Dedifferentiated amniotic fluid mesenchymal stem cell (primary cell): Measurements from ENCODE around the gene PLXNA2.

Experiments used
- DNase-seq: peaks from one replicate; pipeline ENCODE4 v3.0.0-alpha.2; 2016; ENCODE audit errors: extremely low spot score

PLXNA2 gene

DNA sequence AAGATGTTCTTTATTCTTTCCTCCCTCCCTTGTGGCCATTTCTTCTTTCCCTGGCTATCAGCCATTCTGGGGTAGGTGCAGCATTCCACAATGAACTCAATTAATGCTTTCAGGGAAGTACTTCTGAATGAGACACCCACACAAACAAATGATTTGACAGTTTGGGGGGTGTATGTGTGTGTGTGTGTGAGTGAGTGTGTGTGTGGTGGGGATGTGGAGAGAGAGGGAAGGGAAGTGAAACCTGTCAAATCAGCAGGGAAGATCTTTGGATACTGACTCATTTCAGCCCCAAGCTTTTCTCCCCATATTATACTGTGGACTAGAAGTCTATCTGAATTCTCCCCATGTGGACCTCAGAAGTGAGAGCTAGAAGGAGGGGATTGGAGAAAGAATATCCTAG is 178.3 kb downstream of the PLXNA2 start:
- DNase-seq: no peak

DNA sequence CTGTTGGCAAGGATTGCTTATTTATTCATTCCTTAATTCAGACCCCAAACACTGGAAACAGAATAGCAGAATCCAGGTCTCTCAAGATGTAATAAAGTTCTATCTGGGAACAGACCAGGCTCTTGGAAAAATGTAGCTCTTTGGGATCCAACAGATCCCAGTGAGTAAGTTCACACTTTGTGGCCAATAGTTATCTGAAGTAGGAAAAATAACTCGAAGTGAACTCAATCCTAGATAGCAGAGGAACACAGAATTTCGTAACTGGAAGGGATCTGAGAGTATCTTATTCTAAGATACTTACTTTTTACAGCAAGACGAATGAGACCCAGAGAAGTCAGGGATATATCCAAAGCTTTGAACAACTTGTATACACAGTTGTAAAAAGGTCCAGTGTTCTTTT is 182.6 kb downstream of the PLXNA2 start:
- no peak for DNase-seq

DNA sequence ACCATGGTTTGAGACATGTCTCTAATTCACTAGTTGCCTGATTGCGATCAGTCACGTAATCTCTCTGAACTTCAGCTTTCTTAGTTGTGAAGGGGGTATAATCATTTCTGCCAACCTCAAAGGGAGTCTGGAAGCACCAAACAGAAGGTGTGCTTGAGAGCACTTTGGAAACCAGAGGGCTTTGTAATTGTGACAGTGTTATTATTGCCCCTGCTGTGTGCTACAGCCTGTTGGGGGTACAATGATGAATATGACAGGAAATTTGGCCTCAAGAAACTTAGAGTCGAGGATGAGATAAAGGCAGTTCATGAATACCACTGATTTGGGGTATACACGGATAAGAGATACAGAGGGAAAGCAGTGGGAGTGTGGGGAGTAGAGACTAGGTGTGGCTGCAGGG is 183.1 kb downstream of the PLXNA2 start:
- no peak for DNase-seq

DNA sequence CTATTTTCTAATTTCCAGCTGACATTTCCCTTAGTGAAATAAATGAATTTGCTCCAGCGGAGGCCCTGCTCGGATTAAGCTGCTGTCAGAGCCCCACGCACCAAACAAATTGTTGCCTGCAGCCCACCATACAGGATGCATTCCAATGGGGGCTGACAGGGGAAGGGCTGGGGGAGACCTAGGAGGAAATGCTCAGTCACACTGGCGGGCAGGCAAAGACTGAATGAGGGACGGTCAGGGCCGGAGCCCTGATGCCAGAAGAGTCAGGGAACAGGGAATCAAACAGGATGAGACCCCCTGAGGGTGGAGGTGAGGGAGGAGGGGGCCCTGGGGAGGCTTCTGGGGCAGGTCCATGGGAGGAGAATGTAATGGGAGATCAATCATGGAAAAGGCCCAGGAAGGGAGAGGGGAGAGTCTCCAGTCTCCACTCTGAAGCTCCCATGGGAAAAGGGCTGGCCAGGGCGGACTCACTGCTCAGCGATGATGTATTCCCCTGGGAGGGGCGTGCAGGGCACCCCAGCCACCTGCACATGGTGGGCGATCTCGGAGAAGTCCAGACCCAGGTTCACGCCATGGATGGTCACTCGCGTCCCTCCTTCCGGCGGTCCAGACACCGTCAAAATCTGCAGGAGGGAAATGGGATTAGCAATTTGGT is 183.8 kb downstream of the PLXNA2 start:
- no peak for DNase-seq

DNA sequence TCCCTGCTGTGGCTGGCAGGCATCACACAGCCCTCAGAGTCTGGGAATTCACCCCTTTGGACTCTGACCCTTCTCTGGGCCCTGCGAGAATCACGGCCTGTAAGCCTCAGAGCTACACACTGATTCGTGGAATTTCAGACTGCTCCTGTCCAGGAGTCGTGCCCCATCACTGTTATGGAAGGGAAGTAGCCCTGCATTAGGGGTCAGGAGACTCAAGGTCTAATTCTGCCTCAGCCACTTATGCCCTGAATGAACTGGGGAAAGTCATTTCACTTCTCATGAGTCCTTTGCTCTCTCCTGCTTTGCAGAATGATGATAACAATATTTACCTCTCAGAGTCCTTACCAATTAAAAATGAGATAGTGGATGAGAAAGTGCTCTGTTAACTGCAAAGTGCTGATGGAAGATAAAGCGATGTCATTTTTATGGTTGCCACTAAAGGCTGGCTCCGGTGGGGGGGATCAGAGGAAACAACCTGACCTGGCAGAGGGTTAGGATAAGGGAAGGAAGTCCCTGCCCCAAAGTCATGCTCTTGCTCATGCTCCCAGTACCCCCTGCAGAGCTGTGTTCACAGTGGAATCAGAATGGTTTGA is 184.7 kb downstream of the PLXNA2 start:
- no peak for DNase-seq

DNA sequence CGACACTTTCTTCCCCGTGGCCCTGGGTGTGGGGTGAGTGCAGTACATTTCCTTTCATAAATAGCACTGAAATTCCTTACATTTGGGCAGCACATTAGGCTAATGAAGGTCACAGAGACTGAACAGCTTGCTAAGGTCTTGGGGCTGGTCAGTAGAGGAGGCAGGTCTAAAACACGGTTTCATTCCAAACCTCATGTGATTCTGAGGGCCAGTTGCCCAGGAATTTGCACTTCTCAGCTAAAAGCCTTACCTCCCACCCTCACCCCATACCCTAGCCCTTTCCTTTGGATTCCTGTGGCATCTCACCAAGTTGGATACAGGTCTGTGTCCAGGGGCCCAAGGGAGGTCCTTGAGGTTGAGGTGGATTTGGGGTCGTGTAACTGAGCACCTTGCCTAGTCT is 185.4 kb downstream of the PLXNA2 start:
- no peak for DNase-seq

DNA sequence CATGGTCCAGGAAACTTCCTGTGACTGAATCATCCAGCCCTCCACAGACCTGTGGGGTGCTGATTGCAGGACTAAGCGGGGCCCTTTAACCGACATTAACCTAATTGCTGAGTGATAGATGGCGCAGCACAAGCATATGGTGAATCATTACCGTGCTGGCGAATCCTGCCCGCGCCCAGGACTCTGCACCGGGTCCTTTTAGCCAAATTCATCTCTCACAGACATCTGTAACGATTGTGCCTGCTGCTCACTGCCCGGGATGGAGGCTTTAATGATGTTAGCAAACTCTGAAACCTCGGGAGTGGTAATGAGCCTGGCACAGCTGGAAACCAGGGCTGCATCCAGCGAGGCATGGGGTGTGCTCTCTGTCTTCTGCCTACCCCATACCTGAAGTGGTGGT is 185.9 kb downstream of the PLXNA2 start:
- DNase-seq: no peak

DNA sequence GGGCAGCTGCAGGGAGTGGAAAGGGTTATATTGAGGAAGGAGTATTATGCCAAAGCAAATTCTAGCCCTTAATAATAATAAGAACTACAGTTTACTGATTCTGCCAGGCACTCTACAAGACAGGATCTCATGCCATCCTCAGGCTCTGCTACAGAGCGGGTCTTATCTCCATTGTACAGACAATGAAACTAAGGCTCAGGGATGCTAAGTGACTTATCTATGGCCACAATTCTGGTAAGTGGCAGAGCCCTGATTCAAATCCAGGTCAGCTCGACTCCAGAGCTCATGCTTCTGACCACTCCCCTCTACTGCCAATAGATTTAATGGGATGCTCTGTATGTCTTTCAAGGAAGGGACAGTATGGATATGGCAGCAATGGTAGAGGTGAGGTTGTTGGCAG is 187.1 kb downstream of the PLXNA2 start:
- no peak for DNase-seq

DNA sequence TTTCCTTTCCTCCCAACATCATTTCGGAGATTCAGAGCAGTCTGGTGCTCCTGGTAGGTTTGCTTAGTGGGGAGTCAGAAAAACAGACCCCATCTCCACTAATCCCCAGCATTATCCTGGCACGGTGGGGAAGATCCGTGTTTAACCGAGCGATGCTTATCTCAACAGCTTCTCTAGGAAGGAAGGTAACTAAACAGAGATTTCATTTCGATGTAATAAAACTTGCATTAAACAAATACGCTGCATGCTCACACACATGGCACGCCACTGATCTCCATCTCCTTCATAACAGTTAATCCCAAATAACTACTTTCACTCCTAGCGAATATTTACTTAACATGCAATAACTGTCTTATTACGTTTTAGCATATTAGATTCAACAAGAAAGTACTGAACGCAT is 188.6 kb downstream of the PLXNA2 start:
- DNase-seq: no peak

DNA sequence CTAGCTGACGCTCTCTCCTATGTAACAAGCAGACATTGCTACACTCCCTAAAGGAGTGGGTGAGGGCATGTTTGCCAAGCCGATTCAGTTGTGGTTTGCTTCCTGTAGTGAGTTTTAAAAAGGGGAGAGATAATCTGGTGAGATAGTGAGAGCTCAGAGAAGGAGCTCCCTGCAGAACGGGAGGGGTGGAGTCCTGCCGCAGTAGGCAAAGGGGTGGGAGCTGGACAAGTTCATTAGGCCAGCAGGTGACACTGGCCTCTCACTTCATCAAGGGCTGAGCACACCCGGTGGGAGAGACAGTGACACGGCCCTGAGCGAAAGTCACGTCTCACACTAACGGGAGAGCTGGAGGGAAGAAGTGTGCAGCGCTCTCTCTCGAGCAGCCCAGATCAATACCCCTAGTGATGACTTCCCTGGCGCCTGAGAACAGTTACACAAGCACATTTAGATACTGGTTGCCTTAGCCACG is 189.2 kb downstream of the PLXNA2 start:
- DNase-seq: no peak

DNA sequence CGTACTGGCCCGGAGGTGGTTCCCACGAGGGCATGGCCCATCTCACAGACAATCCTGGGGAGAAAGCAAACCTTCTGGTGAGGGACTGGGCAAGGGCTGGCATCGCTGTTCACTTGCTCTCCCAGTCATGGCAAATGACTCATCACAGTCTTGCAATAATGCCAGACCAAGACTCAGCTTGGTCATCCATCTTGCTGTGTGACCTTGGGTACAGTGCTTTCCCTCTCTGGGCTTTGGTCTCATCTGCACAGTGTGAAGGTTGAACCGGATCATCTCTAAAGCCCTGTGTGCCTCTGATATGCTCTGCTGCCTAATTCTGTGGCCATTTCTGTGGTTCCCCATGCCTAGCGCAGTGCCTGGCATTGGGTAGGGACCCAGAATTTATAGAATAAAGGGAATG is 189.7 kb downstream of the PLXNA2 start:
- no peak for DNase-seq

DNA sequence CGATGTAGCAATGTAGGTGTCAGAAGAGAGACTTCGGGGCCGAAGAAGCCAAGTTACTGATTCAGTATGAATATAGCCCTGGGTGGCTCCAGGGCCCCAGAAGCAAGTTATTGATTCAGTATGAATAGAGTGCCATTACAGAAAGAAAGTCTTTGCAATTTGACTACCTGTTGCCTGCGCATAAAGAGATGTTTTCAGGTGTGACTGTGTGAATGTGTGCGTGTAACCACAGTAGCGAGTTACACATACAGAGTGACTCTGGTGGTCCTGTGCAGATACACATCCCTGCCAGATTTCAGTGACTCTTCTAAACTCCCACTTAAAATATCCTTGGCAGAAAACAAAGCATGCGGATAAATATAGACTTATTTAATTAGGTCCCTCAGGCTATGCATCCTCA is 190.5 kb downstream of the PLXNA2 start:
- DNase-seq: no peak

DNA sequence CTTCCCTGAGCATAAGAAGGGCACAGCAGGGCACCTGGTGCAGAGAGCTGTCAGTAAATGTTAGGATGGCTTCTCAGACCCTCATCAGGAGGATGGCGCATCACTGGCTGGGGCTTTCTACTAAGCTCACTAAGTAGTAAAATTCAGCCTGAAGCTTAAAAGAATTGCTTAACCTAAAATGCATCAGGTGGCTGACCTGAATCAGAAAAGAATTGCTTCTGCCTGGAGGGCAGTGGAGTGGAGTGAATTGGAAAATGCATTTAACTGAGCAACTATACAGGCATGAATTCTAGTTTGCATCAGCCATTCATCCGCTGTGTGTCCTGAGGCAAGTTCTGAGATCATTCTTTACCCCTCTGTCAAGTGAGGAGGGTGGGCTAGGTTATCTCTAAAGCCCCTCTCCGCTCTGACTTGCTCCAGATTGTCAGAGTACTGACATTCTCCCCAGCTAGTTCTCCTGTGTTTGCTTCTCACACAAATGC is 191.2 kb downstream of the PLXNA2 start:
- no peak for DNase-seq

DNA sequence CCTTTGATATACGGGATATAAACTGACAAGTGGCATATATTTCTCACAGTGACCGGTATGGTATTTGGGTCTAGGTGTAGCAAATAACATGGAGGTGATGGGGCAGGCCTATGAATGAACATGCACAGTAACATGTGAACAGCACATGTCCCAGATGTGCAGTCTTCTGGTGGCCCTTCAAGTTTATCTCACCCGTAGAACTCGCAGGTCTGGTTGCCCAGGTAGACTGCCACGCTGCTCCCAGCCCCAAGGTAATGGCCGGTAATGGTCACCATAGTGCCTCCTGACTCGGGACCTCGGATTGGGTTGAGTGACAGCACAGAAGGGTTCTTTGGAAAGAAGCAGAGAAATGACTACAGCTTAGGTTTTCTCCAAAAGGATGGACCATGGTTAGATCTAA is 192.0 kb downstream of the PLXNA2 start:
- DNase-seq: no peak

DNA sequence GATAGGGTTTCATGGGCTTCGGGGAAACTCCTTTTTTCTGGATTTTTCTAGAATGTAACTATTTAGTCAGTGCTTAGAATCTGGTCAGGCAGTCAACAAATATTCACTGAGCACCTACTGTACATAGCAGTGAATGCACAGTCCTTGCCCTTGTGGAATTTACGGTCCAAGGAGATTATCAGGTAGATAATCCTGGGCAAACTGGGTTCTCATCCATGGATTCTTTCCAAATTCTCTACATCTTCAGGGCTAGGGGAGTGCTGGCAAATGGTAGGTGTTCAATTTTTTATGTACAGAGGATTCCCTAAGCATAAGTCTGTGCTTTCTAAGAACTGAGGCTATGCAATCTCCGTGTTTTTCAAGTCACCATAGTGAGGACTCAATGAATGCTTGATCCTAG is 192.5 kb downstream of the PLXNA2 start:
- no peak for DNase-seq

DNA sequence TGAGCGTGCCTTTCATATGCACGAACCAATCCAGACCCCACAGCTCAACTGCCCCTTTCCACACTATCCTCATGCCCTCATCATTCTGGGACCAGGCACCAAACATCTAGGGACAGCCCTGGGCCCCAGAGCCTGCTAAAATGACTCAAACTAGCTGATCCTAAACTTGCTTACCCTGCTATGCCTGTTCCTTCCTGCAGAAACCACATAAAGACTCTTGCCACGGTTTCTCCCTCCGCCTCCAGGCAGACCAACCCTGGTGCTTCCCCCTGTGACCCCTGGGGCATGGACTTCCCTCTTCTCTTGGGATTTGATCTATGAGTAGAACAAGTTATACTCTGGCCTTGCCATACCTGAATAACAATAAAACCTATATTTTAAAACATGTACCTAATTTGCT is 195.3 kb downstream of the PLXNA2 start:
- DNase-seq: no peak

DNA sequence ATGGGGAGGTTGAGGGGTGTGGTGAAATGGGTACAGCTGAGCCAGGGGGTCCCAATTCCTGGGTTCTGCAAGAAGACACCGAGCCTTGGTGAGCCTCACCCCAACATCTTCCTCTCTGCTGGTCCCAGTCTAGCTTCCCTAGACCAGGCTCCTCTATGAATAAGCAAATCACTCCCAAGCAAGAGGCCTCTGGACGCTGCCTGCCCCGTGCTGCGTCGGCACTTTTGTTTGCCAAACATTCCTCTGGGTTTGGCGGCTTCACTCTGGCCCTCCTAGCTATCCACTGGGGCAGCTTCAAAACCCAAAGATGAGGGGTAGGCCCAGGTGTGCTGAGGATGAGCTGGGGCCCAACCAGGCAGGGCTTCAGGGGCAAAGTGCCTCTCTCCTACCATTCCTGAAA is 196.2 kb downstream of the PLXNA2 start:
- DNase-seq: no peak

DNA sequence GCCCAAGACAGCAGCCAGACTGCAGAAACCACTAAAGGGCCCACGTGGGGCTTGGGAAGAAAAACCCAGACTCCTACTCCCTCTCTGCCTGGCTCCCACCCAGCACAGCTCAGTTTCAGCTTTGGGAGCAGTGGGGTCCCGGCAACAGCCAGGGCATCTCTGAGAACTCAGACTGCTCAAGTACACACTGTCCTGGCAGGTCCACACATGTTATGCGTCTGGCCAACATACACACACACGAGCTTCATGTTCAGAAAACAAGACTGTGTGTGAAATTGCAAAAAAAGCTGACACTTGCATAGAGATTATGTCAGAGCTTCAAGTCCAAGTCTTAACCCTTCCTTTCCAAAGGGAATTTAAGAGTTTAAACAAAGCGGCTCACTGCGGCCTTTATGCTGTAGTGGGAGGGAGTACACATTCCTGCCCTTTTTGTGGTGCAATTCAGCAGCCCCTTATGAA is 196.7 kb downstream of the PLXNA2 start:
- no peak for DNase-seq

DNA sequence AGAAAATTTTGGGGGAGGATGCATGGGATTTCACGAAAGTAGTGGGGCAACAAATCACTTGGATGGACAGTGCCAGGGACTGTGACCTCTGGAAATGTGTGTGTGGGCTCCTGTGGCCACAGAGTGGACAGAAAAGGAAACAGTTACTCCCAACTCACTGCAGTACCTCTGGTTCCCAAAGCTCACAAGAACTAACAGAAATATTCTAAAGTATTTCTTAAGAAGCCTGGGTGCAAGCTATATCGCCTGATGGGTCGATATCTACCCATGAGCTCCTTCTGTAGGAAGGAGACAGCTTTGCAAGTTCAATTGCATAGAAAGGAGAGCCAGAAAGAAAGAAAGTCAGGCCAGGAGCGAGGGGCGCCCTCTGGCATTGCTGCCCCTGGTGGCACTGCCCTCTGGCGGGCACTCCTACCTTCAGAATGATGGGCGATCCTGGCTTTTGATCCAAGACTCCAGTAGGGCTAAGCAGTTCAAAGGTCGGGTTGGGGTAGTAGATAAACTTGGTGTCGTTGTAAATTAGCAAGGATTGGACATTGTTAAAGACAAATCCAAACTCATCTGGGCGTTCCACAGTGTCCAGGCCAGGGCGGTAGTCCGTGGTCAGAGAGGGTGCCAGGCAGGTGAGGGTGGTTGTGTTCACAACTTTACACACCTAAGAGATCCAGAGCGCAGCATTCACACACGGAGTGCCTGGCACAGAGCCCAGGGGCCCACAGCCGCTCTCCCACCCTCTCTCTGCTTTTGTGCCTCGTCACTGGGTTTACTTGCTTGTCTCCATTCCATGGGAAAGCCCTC is 198.5 kb downstream of the PLXNA2 start:
- no peak for DNase-seq

DNA sequence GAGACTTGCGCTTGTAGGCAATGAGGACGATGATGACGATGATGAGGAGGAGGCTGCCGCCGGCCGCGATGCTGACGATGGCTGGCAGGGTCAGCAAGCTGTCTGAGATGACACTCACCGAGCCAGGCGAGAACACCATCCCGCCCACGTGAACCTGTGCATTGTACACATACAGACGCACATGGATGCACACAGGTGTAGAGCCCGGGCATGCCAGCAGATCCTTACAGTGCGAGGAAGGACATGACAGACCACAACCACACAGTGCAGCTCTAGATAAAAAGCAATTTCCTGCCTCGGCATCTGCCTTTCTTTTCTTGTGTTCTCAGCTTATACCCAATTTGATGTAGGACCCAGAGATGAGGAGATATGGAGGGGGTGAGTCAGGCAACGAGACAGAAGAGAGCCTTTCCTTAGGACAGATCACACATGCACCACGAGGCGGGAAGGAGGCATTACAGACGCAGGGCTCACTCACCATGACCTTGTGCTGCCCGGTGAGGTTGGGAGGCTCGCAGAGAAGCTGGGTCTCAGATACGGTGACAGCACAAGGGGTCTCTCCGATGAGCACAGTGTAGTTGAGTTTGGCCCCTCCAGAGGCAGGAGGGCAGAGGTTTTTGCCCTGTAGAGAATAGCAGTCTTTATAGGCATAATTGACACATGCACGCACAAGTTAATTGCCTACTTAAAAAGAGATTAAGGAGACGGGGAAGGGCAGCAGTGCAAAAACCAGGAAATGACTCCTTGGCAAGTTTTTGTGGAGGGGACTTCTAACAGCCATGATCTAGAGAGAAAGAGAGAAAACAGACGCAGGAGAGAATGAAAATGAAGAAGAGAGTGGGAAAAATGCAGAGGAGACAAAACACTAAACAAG is 199.4 kb downstream of the PLXNA2 start:
- DNase-seq: no peak

DNA sequence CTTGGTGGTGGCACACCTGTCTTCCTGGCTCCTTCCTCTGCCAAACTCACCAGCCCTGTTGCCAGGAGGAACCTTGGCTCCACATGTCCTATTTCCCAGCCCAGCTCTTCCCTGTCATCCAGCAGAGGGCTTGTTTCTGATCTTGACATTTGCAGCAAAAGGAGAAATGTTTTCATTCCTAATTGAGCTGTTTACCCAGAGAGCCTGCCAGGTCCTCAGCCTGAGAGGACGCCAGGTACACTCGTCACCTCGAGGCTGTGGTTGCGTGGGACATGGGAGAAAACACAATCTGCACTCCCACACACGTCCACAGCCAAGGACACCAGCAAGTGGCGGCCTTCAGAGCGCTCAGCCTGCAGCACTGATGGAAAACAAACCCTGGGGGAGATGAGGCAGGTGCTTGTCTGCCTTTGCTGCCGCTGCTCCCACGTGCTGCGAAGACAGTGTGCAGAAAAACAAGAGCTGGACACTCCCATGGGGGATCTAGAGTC is 200.4 kb downstream of the PLXNA2 start:
- no peak for DNase-seq

DNA sequence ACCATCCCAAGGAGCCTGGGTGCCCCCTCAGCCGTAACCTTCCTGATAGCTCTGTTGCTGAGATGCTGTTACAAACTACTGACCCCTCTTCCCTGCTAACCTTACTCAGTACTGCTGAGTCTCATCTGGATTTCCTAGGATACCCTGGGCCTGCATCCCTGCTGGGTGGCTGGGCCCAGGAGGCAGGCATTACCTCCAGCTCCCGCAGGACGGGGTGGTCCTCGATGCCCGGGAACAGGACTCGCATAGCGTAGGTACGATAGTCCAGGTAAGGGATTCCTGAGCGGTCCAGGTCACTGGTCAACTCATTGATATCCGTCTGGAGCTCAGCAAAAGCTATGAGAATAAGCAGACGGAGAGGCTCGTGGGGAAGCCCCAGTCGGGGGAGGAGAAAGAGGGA is 201.3 kb downstream of the PLXNA2 start:
- no peak for DNase-seq
